ENCODE measurements around the gene SLC34A3. TPM values are rescaled to one million over a fixed set of nuclear protein-coding genes. Genes with fewer than 3 reads are reported as not detected.

Gene SLC34A3
- total and polyA plus RNA-seq, 9 donors, result 0.15 to 0.46 TPM; not detected in 7

GRCh38 chr9:137221506-137222111, 9.1 kb upstream of the SLC34A3 start:
- 5 to 8% (median 8%) methylated on average over 19 to 61 of the region's 61 CpGs for WGBS, 3 donors
- intact Hi-C loops (cut with DNase I), result loop anchor here in 1 of 4 donors (10.0 kb wide), 1 partner anchor 437 kb away; no protein-coding TSS in a partner anchor
- Histone ChIP-seq H3K36me3 (no peaks in the 10 kb centered on the region), H3K9me3 (no peaks in the 10 kb centered on the region), H3K27ac (no peak overlapping the region), H3K4me3 (peak overlapping the region; percentile 35), H3K27me3 (no peaks in the 10 kb centered on the region), H3K4me1 (ENCODE audit: insufficient read depth) (peaks cover 11% of the 10 kb centered on the region)
- no peak for DNase-seq
- TF ChIP-seq CTCF (IDR thresholded peaks at IDR 0.05) (no peak), EP300 (IDR thresholded peaks at IDR 0.05) (no peak), POLR2A (IDR thresholded peaks at IDR 0.05) (no peak)

- intact Hi-C loops (cut with DNase I), result loop anchor here in 1 of 4 donors (10.0 kb wide), 1 partner anchor 438 kb away; no protein-coding TSS in a partner anchor
- H3K27ac ChIP-seq, result peak within 1 kb of the TSS in 1 of 2 donors; percentile 62
- peaks cover 11% of the 10 kb centered on the region for H3K4me1 ChIP-seq (ENCODE audit: insufficient read depth)
- no peaks in the 10 kb centered on the region for H3K9me3 ChIP-seq
- peak within 1 kb of the TSS; percentile 47 for H3K4me3 ChIP-seq
- TF ChIP-seq CTCF (IDR thresholded peaks at IDR 0.05) (no peak), EP300 (IDR thresholded peaks at IDR 0.05) (no peak), POLR2A (IDR thresholded peaks at IDR 0.05) (no peak)
- DNase-seq, result peak in 1 of 5 donors; percentile 49
- H3K27me3 ChIP-seq, result no peaks in the 10 kb centered on the region
- H3K36me3 ChIP-seq, result no peaks in the 10 kb centered on the region
- WGBS, 3 donors, result 3 to 13% (median 5%) methylated on average over 39 to 88 of the region's 88 CpGs
Observed at GRCh38 chr9:137222190-137223077, 8.3 kb upstream of the SLC34A3 start, which contains the start of gene RNF208. RNF208 (minus strand) TSS chr9:137222240; CDS start chr9:137221212, 1,028 bp downstream.

GRCh38 chr9:137223078-137223970, 7.4 kb upstream of the SLC34A3 start:
- intact Hi-C loops (cut with DNase I), result loop anchor here in 1 of 4 donors (10.0 kb wide), 1 partner anchor 439 kb away; no protein-coding TSS in a partner anchor
- Histone ChIP-seq H3K4me3 (peak overlapping the region; percentile 50), H3K4me1 (ENCODE audit: insufficient read depth) (peaks cover 6% of the 10 kb centered on the region), H3K9me3 (no peaks in the 10 kb centered on the region), H3K27me3 (peaks cover 3% of the 10 kb centered on the region), H3K27ac (peak overlapping the region in 1 of 2 donors; percentile 62), H3K36me3 (no peaks in the 10 kb centered on the region)
- WGBS, 3 donors, result 1% methylated on average over 36 to 63 of the region's 63 CpGs
- peak; percentile 98 for DNase-seq
- TF ChIP-seq POLR2A (IDR thresholded peaks at IDR 0.05), result peak; percentile 26
- no peak for TF ChIP-seq CTCF (IDR thresholded peaks at IDR 0.05)

Measured in ovary (tissue), 9 donors.